Liver (tissue), 3 donors: ENCODE measurements around the gene UBE3A.

Source experiments
- CTCF ChIP-seq: fragments of 150-350 bp; IDR thresholded peaks from 2 replicates; pipeline ENCODE4 v1.5.1; 2017; ENCODE audit warnings: improper control_type of control experiment, low read depth, low read length; ENCODE audit not compliant: missing input control
- EGR1 ChIP-seq, 2 donors: IDR thresholded peaks; 2 replicates each; pipeline ENCODE4 v1.6.1; 2016 to 2018; ENCODE audit warnings: antibody characterized with exemption in 2 of 2, low read depth in 2 of 2
- FOXA1 ChIP-seq: IDR thresholded peaks from 2 replicates; pipeline ENCODE4 v1.6.1; 2016; ENCODE audit warnings: antibody characterized with exemption
- GABPA ChIP-seq, 2 donors: IDR thresholded peaks in 1 of 2; conservative IDR thresholded peaks in 1 of 2; 2 replicates each; pipeline ENCODE4 v1.6.1; 2016; ENCODE audit warnings: antibody characterized with exemption in 2 of 2, mild to moderate bottlenecking in 1 of 2, moderate library complexity in 1 of 2
- HNF4G ChIP-seq: IDR thresholded peaks from 2 replicates; pipeline ENCODE4 v1.6.1; 2016; ENCODE audit warnings: antibody characterized with exemption
- JUND ChIP-seq, 2 donors: IDR thresholded peaks; 2 replicates each; pipeline ENCODE4 v1.6.1; 2016; ENCODE audit warnings: antibody characterized with exemption in 2 of 2
- MAX ChIP-seq: IDR thresholded peaks from 2 replicates; pipeline ENCODE4 v1.6.1; 2016; ENCODE audit warnings: antibody characterized with exemption
- NR2F2 ChIP-seq: IDR thresholded peaks from 2 replicates; pipeline ENCODE4 v1.6.1; 2016; ENCODE audit warnings: antibody characterized with exemption
- RAD21 ChIP-seq, 2 donors: IDR thresholded peaks; 2 replicates each; pipeline ENCODE4 v1.6.1; 2016; ENCODE audit warnings: antibody characterized with exemption in 2 of 2, mild to moderate bottlenecking in 2 of 2
- RXRA ChIP-seq, 2 donors: IDR thresholded peaks; 2 replicates each; pipeline ENCODE4 v1.6.1; 2017 to 2018; ENCODE audit warnings: antibody characterized with exemption in 2 of 2, mild to moderate bottlenecking in 1 of 2
- TAF1 ChIP-seq: conservative IDR thresholded peaks from 2 replicates; pipeline ENCODE4 v1.6.1; 2016; ENCODE audit warnings: antibody characterized with exemption, mild to moderate bottlenecking
- YY1 ChIP-seq: IDR thresholded peaks from 2 replicates; pipeline ENCODE4 v1.6.1; 2016; ENCODE audit warnings: antibody characterized with exemption, mild to moderate bottlenecking
- ZBTB33 ChIP-seq: IDR thresholded peaks from 2 replicates; pipeline ENCODE4 v1.6.1; 2016; ENCODE audit warnings: antibody characterized with exemption
- donor health status: healthy.
- donor health status: healthy.

DNA sequence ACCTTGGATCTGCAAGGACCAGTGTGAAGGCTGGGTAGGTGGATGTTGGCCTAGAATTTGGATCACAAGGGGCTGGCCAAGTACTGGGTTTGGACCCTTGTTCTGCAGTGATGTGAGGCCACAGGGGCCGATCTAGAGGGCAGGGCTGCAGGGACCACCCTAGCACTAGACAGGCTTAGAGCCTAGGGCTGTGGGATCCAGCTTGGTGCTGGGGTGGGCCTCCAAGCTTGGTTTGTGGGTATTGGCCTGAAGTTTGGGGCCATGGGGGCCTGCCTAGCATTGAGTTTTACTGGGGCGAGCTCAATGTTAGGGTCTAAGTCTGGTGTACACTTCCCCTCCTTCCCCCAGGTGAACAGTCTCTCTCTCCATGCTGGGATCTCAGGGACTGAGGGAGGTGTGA is 36.5 kb downstream of the UBE3A start:
- TF ChIP-seq CTCF (no peak), GABPA (IDR thresholded peaks at IDR 0.05 in 1 of 2, conservative IDR thresholded peaks at IDR 0.05 in 1 of 2) (no peak), FOXA1 (no peak), MAX (no peak), NR2F2 (no peak), RAD21 (IDR thresholded peaks at IDR 0.05) (no peak), YY1 (no peak), EGR1 (IDR thresholded peaks at IDR 0.05; ENCODE audit: low read depth in 2 of 2) (no peak), ZBTB33 (no peak), JUND (IDR thresholded peaks at IDR 0.05) (no peak), RXRA (IDR thresholded peaks at IDR 0.05) (no peak), HNF4G (no peak), TAF1 (no peak)
